Esophagus squamous epithelium (tissue), 5 donors: ENCODE measurements around the gene PGAP3. TPM values are rescaled to one million over a fixed set of nuclear protein-coding genes. Genes with fewer than 3 reads are reported as not detected.
"Not testable (repeated sequence)": the region's sequence is repeated elsewhere in the genome, so short reads cannot be mapped to it uniquely, and the experiment has no call there.

ENCODE experiments used
- DNase-seq: peaks from one replicate; lab custom pipeline; 2025; lab: John Stamatoyannopoulos, UW
- H3K27ac ChIP-seq, 4 donors: fragments of 200-600 bp; sonication (generic); one replicate each; pipeline ENCODE4 v1.5.1; 2016 to 2019; ENCODE audit warnings: mild to moderate bottlenecking in 1 of 4
- H3K27me3 ChIP-seq, 4 donors: fragments of 200-600 bp; sonication (generic); 1 replicate in 3 of 4; 2 replicates in 1 of 4; pipeline versions ENCODE4 v1.5.1 to v1.6.0; 2017 to 2021; ENCODE audit warnings: antibody characterized with exemption in 1 of 4
- H3K36me3 ChIP-seq, 3 donors: fragments of 200-600 bp; sonication (generic); one replicate each; pipeline ENCODE4 v1.5.1; 2016 to 2019
- H3K4me1 ChIP-seq, 3 donors: fragments of 200-600 bp; sonication (generic); one replicate each; pipeline ENCODE4 v1.5.1; 2017 to 2019
- H3K4me3 ChIP-seq, 4 donors: fragments of 200-600 bp; sonication (generic); 1 replicate in 3 of 4; 2 replicates in 1 of 4; pipeline ENCODE4 v1.5.1; 2016 to 2019; ENCODE audit warnings: mild to moderate bottlenecking in 2 of 4, moderate library complexity in 1 of 4
- H3K9me3 ChIP-seq, 3 donors: fragments of 200-600 bp; sonication (generic); one replicate each; pipeline ENCODE4 v1.5.1; 2016 to 2019
- POLR2A ChIP-seq, 4 donors: fragments of 450-650 bp; IDR thresholded peaks; one replicate each; pipeline ENCODE4 v1.6.1; 2017; ENCODE audit warnings: antibody characterized with exemption in 4 of 4, mild to moderate bottlenecking in 4 of 4, moderate library complexity in 3 of 4
- whole genome bisulfite sequencing, 2 donors: methylation state at CpG; one replicate each; pipeline ENCODE4 v1.1.5; 2018; 5-methylcytosine and 5-hydroxymethylcytosine counted together
- intact Hi-C: fragments of 100-400 bp; cut with DNase I; formaldehyde crosslinking; loops from one replicate; pipeline ENCODE4 v1.15.0; 2022
- total RNA-seq, 4 donors: library from RNA; depleted of rRNA; stranded (reverse); fragments of >200 nt; gene quantifications; one replicate each; pipeline ENCODE4 v1.1.0, GENCODE V29; 2016
- TF ChIP-seq, protein P1 (sequence below), 6 experiments: fragments of 450-650 bp in 4 of 6; fragments of 200-600 bp in 2 of 6; sonication (generic) in 2 of 6; IDR thresholded peaks; one replicate each; pipeline ENCODE4 v1.5.1; 2016 to 2019; ENCODE audit warnings: antibody characterized with exemption in 6 of 6, mild to moderate bottlenecking in 4 of 6, moderate library complexity in 4 of 6
- donor health status: DM: yes; HTN: yes; CAD: no.

The PGAP3 gene
- total RNA-seq, 4 donors from 2014 or later = 10.7 to 34.2 (median 19.2) TPM

DNA sequence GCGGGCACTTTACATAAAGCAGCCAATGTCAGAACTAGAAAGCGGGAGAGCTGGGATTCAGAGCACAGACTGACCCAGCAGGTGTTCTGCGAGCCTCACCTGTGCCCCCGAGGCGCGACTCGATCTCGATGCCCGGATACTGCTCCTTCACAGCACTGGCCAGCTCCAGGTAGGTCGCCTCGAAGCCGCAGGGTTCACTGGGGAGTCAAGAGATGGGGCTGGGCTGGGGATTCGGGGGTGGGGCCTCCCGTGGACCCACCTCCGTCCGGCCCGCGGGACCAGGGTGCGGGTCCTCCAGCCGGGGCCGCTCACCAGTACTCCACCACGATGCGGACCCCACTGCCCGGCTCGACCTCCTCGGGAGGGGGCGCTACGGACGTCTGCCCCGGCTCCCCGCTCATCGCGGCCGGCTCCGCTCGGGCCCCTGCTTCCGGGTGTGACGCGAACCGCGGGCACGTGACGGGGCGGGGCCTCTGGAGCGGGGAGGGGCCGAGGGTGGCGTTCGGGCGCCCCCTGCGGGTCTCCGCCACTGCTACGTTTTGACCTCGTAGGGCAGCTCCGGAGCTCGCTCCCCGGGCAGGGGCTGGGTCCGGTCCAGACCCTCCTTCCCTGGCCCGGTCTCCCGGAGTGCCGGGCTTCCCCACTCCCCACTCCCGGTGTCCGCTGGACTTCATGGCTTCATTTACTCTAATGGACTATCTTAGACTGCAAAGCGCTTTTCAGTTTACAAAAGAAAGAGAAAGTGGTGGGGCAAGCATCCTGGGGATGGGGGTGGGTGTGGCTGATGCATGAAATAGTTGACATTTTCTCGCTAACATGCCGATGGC is 42.5 kb upstream of the PGAP3 start, which contains the start of gene MIEN1:
Gene MIEN1 (minus strand): TSS at position 438 of the 827 bp plus-strand sequence. CDS start 37 bp downstream, at position 401.
- intact Hi-C loops = no loop called here
- Histone ChIP-seq H3K27ac (peak within 1 kb of the TSS; percentile 91 to 96 (median 93)), H3K27me3 (no peaks in the 10 kb centered on the region), H3K36me3 (peaks cover 2 to 41% (median 19%) of the 10 kb centered on the region in 3 donors), H3K9me3 (no peaks in the 10 kb centered on the region), H3K4me1 (peaks cover 11 to 40% (median 15%) of the 10 kb centered on the region in 3 donors), H3K4me3 (peak within 1 kb of the TSS; percentile 63 to 95 (median 70))
- TF ChIP-seq, protein P1, sequence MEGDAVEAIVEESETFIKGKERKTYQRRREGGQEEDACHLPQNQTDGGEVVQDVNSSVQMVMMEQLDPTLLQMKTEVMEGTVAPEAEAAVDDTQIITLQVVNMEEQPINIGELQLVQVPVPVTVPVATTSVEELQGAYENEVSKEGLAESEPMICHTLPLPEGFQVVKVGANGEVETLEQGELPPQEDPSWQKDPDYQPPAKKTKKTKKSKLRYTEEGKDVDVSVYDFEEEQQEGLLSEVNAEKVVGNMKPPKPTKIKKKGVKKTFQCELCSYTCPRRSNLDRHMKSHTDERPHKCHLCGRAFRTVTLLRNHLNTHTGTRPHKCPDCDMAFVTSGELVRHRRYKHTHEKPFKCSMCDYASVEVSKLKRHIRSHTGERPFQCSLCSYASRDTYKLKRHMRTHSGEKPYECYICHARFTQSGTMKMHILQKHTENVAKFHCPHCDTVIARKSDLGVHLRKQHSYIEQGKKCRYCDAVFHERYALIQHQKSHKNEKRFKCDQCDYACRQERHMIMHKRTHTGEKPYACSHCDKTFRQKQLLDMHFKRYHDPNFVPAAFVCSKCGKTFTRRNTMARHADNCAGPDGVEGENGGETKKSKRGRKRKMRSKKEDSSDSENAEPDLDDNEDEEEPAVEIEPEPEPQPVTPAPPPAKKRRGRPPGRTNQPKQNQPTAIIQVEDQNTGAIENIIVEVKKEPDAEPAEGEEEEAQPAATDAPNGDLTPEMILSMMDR (IDR thresholded peaks at IDR 0.05) = peak; percentile 80 to 94 (median 90)
- peak in 3 of 4 donors; percentile 63 to 90 (median 88) for TF ChIP-seq POLR2A (IDR thresholded peaks at IDR 0.05)
- WGBS, 2 donors = 0 to 4% methylated on average over 7 to 11 of the region's 65 CpGs
- peak; percentile 55 for DNase-seq

DNA sequence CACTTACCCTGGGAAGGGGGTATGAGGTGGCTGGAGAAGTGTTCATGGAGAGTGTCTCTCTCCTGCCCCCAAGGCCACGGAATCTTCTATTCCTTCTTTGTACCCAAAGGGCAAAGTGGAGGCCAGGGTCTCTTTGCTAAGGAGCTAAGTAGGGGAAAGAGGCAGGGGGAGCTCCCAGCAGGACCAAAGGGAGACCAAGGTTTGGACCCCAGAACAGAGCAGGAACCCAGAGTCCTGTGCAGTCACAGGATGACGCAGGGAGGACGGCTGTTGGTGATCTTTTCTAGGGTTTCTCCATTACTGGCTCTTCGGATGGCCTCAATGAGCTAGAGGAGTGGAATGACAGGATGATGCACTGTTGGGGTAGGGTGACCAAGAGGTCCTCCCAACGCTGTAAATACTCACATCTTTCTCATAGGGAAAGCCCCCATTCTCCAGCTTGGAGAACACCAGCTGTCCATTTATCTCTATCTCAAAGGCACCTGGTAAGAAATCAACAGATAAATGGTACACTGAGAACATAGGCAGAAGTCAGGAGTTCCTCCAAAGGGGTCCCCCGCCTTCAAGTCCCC is 41.5 kb upstream of the PGAP3 start:
- H3K36me3 ChIP-seq = peaks cover 11 to 51% (median 24%) of the 10 kb centered on the region in 3 donors
- H3K4me1 ChIP-seq = peaks cover 11 to 35% (median 15%) of the 10 kb centered on the region in 3 donors
- 71 to 85% methylated on average over 4 to 5 of the region's 6 CpGs for WGBS, 2 donors
- no peaks in the 10 kb centered on the region for H3K9me3 ChIP-seq
- TF ChIP-seq, protein P1 (IDR thresholded peaks at IDR 0.05) = no peak
- TF ChIP-seq POLR2A (IDR thresholded peaks at IDR 0.05) = peak in 1 of 4 donors; percentile 7
- peak overlapping the region; percentile 63 to 95 (median 70) for H3K4me3 ChIP-seq
- intact Hi-C loops = no loop called here
- H3K27ac ChIP-seq = peak overlapping the region; percentile 91 to 96 (median 93)
- no peaks in the 10 kb centered on the region for H3K27me3 ChIP-seq
- no peak for DNase-seq

DNA sequence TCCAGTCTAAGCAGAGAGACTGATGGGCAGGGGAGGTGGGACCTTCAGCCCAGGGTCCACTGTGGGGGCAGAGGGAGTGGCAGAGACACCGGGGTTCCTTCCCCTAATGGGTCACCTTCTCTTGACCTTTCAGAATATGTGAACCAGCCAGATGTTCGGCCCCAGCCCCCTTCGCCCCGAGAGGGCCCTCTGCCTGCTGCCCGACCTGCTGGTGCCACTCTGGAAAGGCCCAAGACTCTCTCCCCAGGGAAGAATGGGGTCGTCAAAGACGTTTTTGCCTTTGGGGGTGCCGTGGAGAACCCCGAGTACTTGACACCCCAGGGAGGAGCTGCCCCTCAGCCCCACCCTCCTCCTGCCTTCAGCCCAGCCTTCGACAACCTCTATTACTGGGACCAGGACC is 39.7 kb upstream of the PGAP3 start:
- intact Hi-C loops = no loop called here
- no peaks in the 10 kb centered on the region for H3K9me3 ChIP-seq
- H3K4me1 ChIP-seq = peaks cover 11 to 48% (median 15%) of the 10 kb centered on the region in 3 donors
- TF ChIP-seq, protein P1 (IDR thresholded peaks at IDR 0.05) = no peak
- no peak for TF ChIP-seq POLR2A (IDR thresholded peaks at IDR 0.05)
- peak overlapping the region in 2 of 4 donors; percentile 21 to 93 for H3K27ac ChIP-seq
- H3K27me3 ChIP-seq = no peaks in the 10 kb centered on the region
- 48% methylated on average over 5 of the region's 10 CpGs; no CpG with 5 or more reads in 1 of the 2 donors for WGBS, 2 donors
- no peak for DNase-seq
- H3K4me3 ChIP-seq = no peak overlapping the region
- H3K36me3 ChIP-seq = peaks cover 11 to 68% (median 27%) of the 10 kb centered on the region in 3 donors

DNA sequence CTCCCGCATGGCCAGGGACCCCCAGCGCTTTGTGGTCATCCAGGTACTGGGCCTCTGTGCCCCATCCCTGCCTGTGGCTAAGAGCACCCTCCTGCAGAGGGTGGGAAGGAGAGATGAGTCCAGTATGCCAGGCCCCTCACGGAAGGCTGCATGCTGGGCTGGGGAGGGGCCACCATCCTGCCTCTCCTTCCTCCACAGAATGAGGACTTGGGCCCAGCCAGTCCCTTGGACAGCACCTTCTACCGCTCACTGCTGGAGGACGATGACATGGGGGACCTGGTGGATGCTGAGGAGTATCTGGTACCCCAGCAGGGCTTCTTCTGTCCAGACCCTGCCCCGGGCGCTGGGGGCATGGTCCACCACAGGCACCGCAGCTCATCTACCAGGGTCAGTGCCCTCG is 38.8 kb upstream of the PGAP3 start:
- DNase-seq = no peak
- H3K36me3 ChIP-seq = peaks cover 11 to 77% (median 27%) of the 10 kb centered on the region in 3 donors

DNA sequence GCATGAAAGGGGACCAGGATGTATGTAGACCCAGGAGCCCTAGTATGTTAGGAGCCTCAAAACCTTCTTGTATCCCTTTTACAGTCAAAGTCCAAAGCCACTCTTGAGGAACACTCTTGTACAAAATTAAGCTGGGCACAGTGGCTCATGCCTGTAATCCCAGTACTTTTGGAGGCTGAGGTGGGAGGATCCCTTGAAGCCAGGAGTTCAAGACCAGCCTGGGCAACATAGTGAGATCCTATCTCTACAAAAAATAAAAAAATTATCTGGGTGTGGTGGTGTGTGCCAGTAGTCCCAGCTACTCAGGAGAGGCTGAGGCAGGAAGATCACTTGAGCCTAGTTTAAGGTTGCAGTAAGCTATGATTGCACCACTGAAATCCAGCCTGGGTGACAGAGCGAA is 38.1 kb upstream of the PGAP3 start:
- intact Hi-C loops, H3K27me3 ChIP-seq, H3K4me3 ChIP-seq, H3K9me3 ChIP-seq, H3K27ac ChIP-seq, DNase-seq: not testable (repeated sequence)
- WGBS, 2 donors = 100% methylated on average over 1 of the region's 1 CpG
- H3K36me3 ChIP-seq = peaks cover 11 to 84% (median 27%) of the 10 kb centered on the region in 3 donors
- H3K4me1 ChIP-seq = peaks cover 11 to 46% (median 12%) of the 10 kb centered on the region in 3 donors

More for the DNA sequence above, 38.8 kb upstream of the PGAP3 start:
- intact Hi-C loops = no loop called here
- no peaks in the 10 kb centered on the region for H3K9me3 ChIP-seq
- 94 to 100% methylated on average over 2 to 5 of the region's 9 CpGs for WGBS, 2 donors
- H3K4me3 ChIP-seq = no peak overlapping the region
- TF ChIP-seq, protein P1 (IDR thresholded peaks at IDR 0.05) = no peak
- TF ChIP-seq POLR2A (IDR thresholded peaks at IDR 0.05) = no peak
- H3K27me3 ChIP-seq = no peaks in the 10 kb centered on the region
- no peak overlapping the region for H3K27ac ChIP-seq
- H3K4me1 ChIP-seq = peaks cover 11 to 48% (median 15%) of the 10 kb centered on the region in 3 donors
